Activated CD8-positive, alpha-beta T cell treated with anti-CD3 and anti-CD28 coated beads, Interleukin-2, amount 10 ng/mL, durations not matched to agents 7 days and 5 days (primary cell): ENCODE results near the gene NEAT1. TPM values are rescaled to one million over a fixed set of nuclear protein-coding genes. Genes with fewer than 3 reads are reported as not detected.

ENCODE experiments used
- ATAC-seq: fragments of 150-1000 bp; cut with Tn5 transposase; one replicate; pipeline ENCODE4 v1.10.0; 2021; ENCODE audit warnings: moderate library complexity
- CTCF ChIA-PET: fragments of 350-600 bp; sonication (Branson Sonifier 250); formaldehyde crosslinking; loops from one replicate; lab custom pipeline; 2021; ENCODE audit warnings: antibody characterized with exemption; lab: Charles Lee
- POLR2A ChIA-PET: fragments of 350-600 bp; sonication (Branson Sonifier 250); formaldehyde crosslinking; loops from one replicate; lab custom pipeline; 2021; ENCODE audit warnings: antibody characterized with exemption; lab: Charles Lee
- DNase-seq: peaks from one replicate; pipeline ENCODE4 v3.0.0-alpha.2; 2020
- H3K27ac Mint-ChIP-seq: one replicate; pipeline ENCODE4 v1.8.0; 2021; ENCODE audit warnings: mild to moderate bottlenecking, mixed read lengths
- H3K27me3 Mint-ChIP-seq: one replicate; pipeline ENCODE4 v1.8.0; 2021; ENCODE audit warnings: low read depth, mixed read lengths
- H3K36me3 Mint-ChIP-seq: one replicate; pipeline ENCODE4 v1.8.0; 2021; ENCODE audit warnings: low read depth, mixed read lengths
- H3K4me1 Mint-ChIP-seq: one replicate; pipeline ENCODE4 v1.8.0; 2021; ENCODE audit warnings: low read depth, mixed read lengths
- H3K4me3 Mint-ChIP-seq: one replicate; pipeline ENCODE4 v1.8.0; 2021; ENCODE audit warnings: mild to moderate bottlenecking, mixed read lengths
- H3K9me3 Mint-ChIP-seq: one replicate; pipeline ENCODE4 v1.8.0; 2022; ENCODE audit warnings: mixed read lengths; ENCODE audit not compliant: insufficient read depth
- total RNA-seq, 2 experiments: library from RNA; stranded (reverse); gene quantifications; one replicate each; pipeline ENCODE4 v1.2.3, GENCODE V29; 2021

The NEAT1 gene
- total RNA-seq, 2 experiments from 2014 or later, result 212 to 254 TPM

DNA sequence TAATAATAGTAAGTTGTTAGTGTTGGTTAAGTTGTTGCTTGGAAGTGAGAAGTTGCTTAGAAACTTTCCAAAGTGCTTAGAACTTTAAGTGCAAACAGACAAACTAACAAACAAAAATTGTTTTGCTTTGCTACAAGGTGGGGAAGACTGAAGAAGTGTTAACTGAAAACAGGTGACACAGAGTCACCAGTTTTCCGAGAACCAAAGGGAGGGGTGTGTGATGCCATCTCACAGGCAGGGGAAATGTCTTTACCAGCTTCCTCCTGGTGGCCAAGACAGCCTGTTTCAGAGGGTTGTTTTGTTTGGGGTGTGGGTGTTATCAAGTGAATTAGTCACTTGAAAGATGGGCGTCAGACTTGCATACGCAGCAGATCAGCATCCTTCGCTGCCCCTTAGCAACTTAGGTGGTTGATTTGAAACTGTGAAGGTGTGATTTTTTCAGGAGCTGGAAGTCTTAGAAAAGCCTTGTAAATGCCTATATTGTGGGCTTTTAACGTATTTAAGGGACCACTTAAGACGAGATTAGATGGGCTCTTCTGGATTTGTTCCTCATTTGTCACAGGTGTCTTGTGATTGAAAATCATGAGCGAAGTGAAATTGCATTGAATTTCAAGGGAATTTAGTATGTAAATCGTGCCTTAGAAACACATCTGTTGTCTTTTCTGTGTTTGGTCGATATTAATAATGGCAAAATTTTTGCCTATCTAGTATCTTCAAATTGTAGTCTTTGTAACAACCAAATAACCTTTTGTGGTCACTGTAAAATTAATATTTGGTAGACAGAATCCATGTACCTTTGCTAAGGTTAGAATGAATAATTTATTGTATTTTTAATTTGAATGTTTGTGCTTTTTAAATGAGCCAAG, 2.7 kb downstream of the NEAT1 start:
- ChIA-PET POLR2A (interaction anchor here (0.6 to 19.6 kb wide), 19 partner anchors 10 to 680 kb away, joined by 3 to 4167 read pairs (median 4); partner anchors contain the start of genes FRMD8, MALAT1, POLA2 and SAC3D1), CTCF (interaction anchor here (2.0 to 14.1 kb wide), 3 partner anchors 9 to 78 kb away, joined by 6 to 538 read pairs (median 17); partner anchors contain the start of gene MALAT1)
- Mint-ChIP-seq H3K27me3 (peaks cover 2% of the 10 kb centered on the region), H3K27ac (peak overlapping the region; percentile 100), H3K36me3 (peaks cover 67% of the 10 kb centered on the region), H3K4me3 (peak overlapping the region; percentile 87), H3K9me3 (no peaks in the 10 kb centered on the region), H3K4me1 (peaks cover 53% of the 10 kb centered on the region)
- ATAC-seq, result peak; percentile 6
- peak; percentile 91 for DNase-seq

GRCh38 chr11:65425971-65426838, 3.6 kb downstream of the NEAT1 start:
- peak; percentile 3 for ATAC-seq
- H3K27ac Mint-ChIP-seq, result peak overlapping the region; percentile 100
- H3K36me3 Mint-ChIP-seq, result peaks cover 70% of the 10 kb centered on the region
- H3K27me3 Mint-ChIP-seq, result peaks cover 2% of the 10 kb centered on the region
- DNase-seq, result peak; percentile 54
- ChIA-PET POLR2A (interaction anchor here (0.8 to 19.6 kb wide), 11 partner anchors 10 to 385 kb away, joined by 3 to 4167 read pairs (median 6); partner anchors contain the start of genes FRMD8, MALAT1, SAC3D1 and SLC25A45), CTCF (interaction anchor here (1.5 to 14.1 kb wide), 3 partner anchors 9 to 77 kb away, joined by 7 to 538 read pairs (median 17); partner anchors contain the start of gene MALAT1)
- no peaks in the 10 kb centered on the region for H3K9me3 Mint-ChIP-seq
- peak overlapping the region; percentile 87 for H3K4me3 Mint-ChIP-seq
- H3K4me1 Mint-ChIP-seq, result peaks cover 55% of the 10 kb centered on the region

DNA sequence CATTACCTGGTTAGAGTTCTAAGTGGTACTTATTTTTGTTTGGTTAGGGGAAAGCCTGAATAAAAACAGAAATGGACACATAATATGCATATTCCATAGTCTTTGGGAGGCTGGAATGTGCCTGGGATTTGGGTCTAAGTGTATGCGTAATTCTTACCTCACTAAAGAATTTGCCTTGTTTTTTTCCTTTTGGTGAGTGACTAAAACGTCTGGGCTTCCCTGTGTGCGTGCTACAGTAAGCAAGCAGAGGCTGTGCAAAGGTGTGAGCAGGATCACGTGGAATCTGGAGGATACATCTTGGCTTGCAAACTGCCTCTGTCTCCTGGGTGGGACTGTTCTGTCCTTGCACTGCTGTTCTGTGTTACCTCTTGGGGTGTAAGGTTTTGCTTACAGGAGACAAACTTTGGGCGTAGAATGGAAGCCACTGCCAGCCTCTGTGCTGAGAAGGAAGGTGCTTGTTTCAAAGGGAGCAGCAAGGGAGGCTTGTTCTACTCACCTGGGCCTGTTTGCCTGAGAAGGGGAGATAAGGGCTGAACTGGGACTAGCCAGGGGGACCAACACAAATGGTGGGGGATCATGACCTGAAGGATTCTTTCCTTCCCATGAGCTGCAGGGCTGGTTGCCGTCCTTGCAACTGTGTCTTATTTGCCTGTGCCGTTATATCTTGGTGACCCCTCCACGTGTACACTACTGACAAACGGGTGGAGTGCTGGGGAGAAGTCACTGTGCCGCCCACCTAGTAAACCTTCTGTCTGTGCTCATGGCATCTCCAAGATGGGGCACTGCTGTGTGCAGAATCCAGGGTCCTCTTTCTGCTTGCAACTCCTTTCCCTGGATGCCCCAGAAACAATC, 4.5 kb downstream of the NEAT1 start:
- Mint-ChIP-seq H3K4me1 (peaks cover 61% of the 10 kb centered on the region), H3K9me3 (no peaks in the 10 kb centered on the region), H3K27ac (peak overlapping the region; percentile 100), H3K27me3 (peaks cover 2% of the 10 kb centered on the region), H3K4me3 (peak overlapping the region; percentile 87), H3K36me3 (peaks cover 77% of the 10 kb centered on the region)
- POLR2A ChIA-PET, result interaction anchor here (3.1 to 19.6 kb wide), 6 partner anchors 8 to 75 kb away, joined by 11 to 4167 read pairs (median 182); partner anchors contain the start of genes FRMD8, MALAT1, NEAT1 and SLC25A45
- ATAC-seq (peak; percentile 4), DNase-seq (peak; percentile 53)
- CTCF ChIA-PET, result interaction anchor here (1.5 to 14.1 kb wide), 2 partner anchors 10 to 76 kb away, joined by 7 to 538 read pairs; partner anchors contain the start of gene MALAT1

DNA sequence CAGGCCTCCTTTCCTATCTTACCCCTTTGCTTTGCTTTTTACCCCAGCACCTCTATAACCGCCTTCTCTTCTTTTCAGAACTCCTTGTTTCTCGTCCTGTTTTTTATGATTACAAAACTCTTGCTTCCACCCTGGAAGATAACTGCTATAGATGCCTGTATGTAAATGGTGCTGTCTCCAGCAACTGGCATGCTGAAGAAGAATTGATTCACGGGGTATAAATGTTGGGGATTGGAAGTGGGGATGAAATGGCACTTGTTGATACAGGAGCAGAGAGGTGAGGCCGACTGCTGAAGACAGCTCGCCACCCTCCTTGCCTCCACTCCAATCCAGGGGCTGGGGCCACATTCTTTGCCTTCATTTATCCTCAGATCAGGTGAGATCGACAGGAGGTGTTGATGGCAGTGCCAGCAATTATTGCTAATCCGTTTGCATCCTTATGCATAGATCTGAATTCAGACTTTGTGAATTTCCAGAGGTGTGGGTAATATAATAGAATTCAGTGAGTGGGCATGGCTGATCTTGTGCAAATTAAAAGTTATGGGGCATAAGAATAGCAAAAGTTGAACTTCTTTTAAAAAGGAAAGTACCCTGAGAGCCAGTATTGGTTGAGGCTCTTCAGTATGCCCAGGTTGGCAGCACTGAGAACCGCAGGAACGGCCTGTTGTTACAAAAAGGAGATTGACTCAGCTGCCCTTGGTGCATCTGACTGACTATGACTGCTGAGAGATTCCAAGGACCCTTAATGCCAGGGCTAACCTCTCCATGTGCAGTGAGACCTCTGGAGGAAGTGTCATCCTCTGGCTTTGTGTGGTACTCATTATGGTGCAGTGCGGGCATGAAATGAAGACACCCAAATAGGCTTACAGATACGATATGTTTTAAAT, 5.3 kb downstream of the NEAT1 start:
- Mint-ChIP-seq H3K9me3 (no peaks in the 10 kb centered on the region), H3K27me3 (no peaks in the 10 kb centered on the region), H3K4me3 (peak overlapping the region; percentile 87), H3K4me1 (peaks cover 66% of the 10 kb centered on the region), H3K27ac (peak overlapping the region; percentile 100), H3K36me3 (peaks cover 76% of the 10 kb centered on the region)
- ChIA-PET CTCF (interaction anchor here (0.9 to 14.1 kb wide), 2 partner anchors 10 to 76 kb away, joined by 3 to 538 read pairs; partner anchors contain the start of gene MALAT1), POLR2A (interaction anchor here (3.1 to 19.6 kb wide), 4 partner anchors 8 to 74 kb away, joined by 11 to 4167 read pairs (median 182); partner anchors contain the start of genes FRMD8, MALAT1, NEAT1 and SLC25A45)
- ATAC-seq (peak; percentile 0), DNase-seq (no peak)

DNA sequence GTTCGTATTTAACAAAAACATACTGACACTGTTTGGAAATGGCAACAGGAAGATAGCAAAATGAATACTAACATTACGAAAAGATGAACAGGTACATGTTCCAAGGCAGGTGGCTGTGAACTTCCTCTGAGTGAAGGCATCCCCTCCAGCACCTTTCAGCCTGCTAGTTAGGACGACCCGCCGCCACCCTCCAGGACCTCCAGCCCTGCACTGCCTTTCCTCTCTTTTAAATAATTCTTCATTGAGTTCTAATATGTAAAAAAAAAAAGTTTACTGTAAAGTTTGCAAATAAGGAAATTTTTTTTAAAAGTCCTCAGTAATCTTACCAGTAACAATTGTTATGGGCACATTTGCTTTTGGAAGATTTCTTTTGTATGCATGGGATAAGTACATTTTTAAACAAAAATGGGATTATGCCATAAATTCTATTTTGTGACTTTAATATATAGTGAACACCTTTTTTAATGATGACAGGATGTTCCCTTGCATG, 6.0 kb downstream of the NEAT1 start:
- Mint-ChIP-seq H3K4me3 (peak overlapping the region; percentile 87), H3K4me1 (peaks cover 70% of the 10 kb centered on the region), H3K27me3 (no peaks in the 10 kb centered on the region), H3K9me3 (no peaks in the 10 kb centered on the region), H3K27ac (peak overlapping the region; percentile 100), H3K36me3 (peaks cover 73% of the 10 kb centered on the region)
- CTCF ChIA-PET, result interaction anchor here (0.9 to 2.0 kb wide), 2 partner anchors 11 to 43 kb away, joined by 3 to 6 read pairs; no protein-coding TSS in a partner anchor
- DNase-seq (no peak), ATAC-seq (no peak)
- POLR2A ChIA-PET, result interaction anchor here (0.7 to 19.6 kb wide), 3 partner anchors 9 to 73 kb away, joined by 4 to 4167 read pairs (median 112); partner anchors contain the start of genes MALAT1 and NEAT1

DNA sequence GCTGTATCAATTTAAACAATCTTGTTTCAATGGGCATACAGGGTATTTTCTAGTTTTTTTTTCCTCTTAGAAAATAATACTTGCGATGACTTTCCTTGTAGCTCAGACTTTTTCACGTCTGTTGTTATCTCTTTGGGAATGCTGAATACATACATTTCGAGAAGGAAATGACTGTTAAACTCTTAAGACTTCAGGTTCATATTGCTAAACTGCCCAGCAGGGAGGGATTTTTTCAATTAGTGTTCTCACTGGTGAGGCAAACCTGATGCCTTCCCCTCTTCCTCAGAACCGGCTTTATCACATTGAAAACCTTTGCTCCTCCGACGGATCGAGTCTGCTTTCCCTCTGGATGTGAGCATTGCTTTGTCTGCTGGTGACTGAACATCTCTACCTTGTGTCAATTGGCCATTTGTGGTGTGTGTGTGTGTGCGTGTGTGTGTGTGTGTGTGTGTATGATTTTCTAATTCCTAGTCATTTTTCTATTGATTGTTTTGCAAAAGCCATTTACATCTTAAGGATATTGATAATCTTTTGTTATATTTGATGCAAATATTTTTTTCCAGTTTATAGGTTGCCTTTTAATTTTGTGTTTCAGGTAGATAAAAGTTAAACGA, 6.6 kb downstream of the NEAT1 start:
- DNase-seq (no peak), ATAC-seq (no peak)
- Mint-ChIP-seq H3K27me3 (no peaks in the 10 kb centered on the region), H3K9me3 (no peaks in the 10 kb centered on the region), H3K4me3 (peak overlapping the region; percentile 87), H3K4me1 (peaks cover 73% of the 10 kb centered on the region), H3K36me3 (peaks cover 70% of the 10 kb centered on the region), H3K27ac (peak overlapping the region; percentile 100)
- POLR2A ChIA-PET, result interaction anchor here (0.7 to 19.6 kb wide), 4 partner anchors 10 to 73 kb away, joined by 3 to 4167 read pairs (median 58); partner anchors contain the start of genes MALAT1 and NEAT1
- CTCF ChIA-PET, result interaction anchor here (0.9 to 2.0 kb wide), 4 partner anchors 12 to 69 kb away, joined by 3 to 29 read pairs (median 6); partner anchors contain the start of gene MALAT1

DNA sequence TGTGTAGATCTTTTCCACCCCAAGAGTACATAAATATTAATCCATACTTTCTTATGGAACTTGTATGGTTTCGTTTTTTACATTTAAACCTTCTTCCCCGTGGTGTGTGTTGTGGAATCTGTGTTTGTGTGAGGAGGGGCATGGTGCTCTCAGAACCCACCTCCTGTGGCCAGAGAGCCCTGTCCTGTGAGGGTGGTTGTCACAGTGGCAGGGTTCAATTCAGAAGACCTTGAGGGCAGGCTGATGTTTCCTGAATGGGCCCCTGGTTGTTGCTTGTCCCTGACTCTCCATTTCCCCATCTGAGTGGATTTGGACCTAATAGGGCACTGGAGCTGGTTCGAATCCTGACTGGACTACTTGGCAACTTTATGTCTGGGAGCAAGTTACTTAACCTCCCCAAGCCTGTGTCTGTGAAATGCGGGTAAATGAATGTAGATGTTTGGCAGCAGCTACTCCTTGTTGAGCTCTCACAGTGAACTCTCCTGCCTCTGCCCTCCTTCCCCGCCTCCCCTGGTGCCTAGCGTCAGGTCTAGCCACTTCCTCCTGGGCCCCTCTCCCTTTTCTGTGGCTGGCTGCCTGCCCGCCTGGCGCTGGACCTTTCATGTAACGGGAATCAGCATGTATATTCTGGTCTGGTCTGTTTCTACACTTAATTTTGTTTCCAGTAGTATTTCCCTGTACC, 7.3 kb downstream of the NEAT1 start:
- H3K36me3 Mint-ChIP-seq, result peaks cover 70% of the 10 kb centered on the region
- ChIA-PET POLR2A (interaction anchor here (0.7 to 19.6 kb wide), 10 partner anchors 11 to 72 kb away, joined by 3 to 4167 read pairs (median 4); partner anchors contain the start of genes MALAT1 and NEAT1), CTCF (interaction anchor here (1.0 to 2.0 kb wide), 7 partner anchors 10 to 73 kb away, joined by 3 to 29 read pairs (median 6); partner anchors contain the start of gene MALAT1)
- no peaks in the 10 kb centered on the region for H3K27me3 Mint-ChIP-seq
- no peaks in the 10 kb centered on the region for H3K9me3 Mint-ChIP-seq
- peaks cover 80% of the 10 kb centered on the region for H3K4me1 Mint-ChIP-seq
- peak overlapping the region; percentile 100 for H3K27ac Mint-ChIP-seq
- ATAC-seq, result peak; percentile 12
- H3K4me3 Mint-ChIP-seq, result peak overlapping the region; percentile 87
- peak; percentile 70 for DNase-seq

DNA sequence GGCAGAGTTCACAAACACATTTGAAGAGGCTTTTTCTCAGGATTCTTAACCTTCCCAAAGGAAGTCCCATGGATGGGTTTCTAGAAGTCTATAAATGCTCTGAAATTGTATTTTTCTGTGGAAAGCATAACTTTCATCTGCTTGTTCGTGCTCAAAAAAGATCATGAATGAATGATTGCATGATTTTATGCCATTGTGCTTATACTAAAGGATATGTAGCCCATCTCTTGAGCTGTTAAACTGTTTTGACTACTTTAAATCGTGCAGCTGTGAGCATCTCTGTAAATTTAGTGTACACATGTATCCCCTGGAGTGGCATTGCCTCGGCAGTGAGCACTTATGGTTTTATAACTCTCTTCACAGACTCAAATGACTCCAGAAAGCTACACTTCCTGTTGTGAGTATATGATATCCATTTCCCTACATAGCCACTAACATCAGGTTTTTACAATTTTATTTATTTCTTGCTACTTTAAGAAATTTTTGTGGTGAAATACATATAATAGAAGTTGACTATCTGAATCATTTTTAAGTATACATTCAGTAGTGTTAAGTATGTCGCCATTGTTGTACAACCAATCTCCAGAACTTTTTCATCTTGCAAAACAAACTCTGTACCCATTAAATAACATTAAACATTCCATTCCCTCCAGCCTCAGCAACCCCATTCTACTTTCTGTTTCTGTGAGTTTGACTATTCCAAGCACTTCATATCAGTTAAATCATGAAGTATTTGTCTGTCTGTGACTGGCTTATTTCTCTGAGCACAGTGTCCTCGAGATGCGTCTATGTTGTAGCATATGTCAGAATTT, 8.0 kb downstream of the NEAT1 start:
- Mint-ChIP-seq H3K27ac (peak overlapping the region; percentile 100), H3K27me3 (no peaks in the 10 kb centered on the region), H3K4me3 (peak overlapping the region; percentile 87), H3K4me1 (peaks cover 83% of the 10 kb centered on the region), H3K9me3 (no peaks in the 10 kb centered on the region), H3K36me3 (peaks cover 70% of the 10 kb centered on the region)
- peak; percentile 55 for DNase-seq
- ChIA-PET POLR2A (interaction anchor here (0.6 to 19.6 kb wide), 10 partner anchors 11 to 71 kb away, joined by 3 to 4167 read pairs (median 4); partner anchors contain the start of genes MALAT1 and NEAT1), CTCF (interaction anchor here (1.0 to 2.0 kb wide), 7 partner anchors 10 to 72 kb away, joined by 3 to 29 read pairs (median 6); partner anchors contain the start of gene MALAT1)
- peak; percentile 5 for ATAC-seq
